Activated naive CD8-positive, alpha-beta T cell treated with anti-CD3 and anti-CD28 coated beads, Interleukin-2, amount 10 ng/mL, durations not matched to agents 7 days and 5 days (primary cell): Measurements from ENCODE around the gene INPP5A. TPM values are rescaled to one million over a fixed set of nuclear protein-coding genes. Genes with fewer than 3 reads are reported as not detected.
"Not testable (repeated sequence)": the region's sequence is repeated elsewhere in the genome, so short reads cannot be mapped to it uniquely, and the experiment has no call there.

Source experiments
- ATAC-seq: fragments of 150-1000 bp; cut with Tn5 transposase; one replicate; pipeline ENCODE4 v1.10.0; 2021; ENCODE audit warnings: low read depth, moderate library complexity
- POLR2A ChIA-PET: fragments of 350-600 bp; sonication (Branson Sonifier 250); formaldehyde crosslinking; loops from one replicate; lab custom pipeline; 2021; ENCODE audit warnings: antibody characterized with exemption; lab: Charles Lee
- DNase-seq: peaks from one replicate; pipeline ENCODE4 v3.0.0; 2021
- H3K27ac Mint-ChIP-seq: one replicate; pipeline ENCODE4 v1.8.0; 2022; ENCODE audit warnings: mild to moderate bottlenecking, mixed read lengths
- H3K27me3 Mint-ChIP-seq: one replicate; pipeline ENCODE4 v1.8.0; 2022; ENCODE audit warnings: mild to moderate bottlenecking, moderate library complexity, mixed read lengths
- H3K36me3 Mint-ChIP-seq: one replicate; pipeline ENCODE4 v1.8.0; 2021; ENCODE audit warnings: mild to moderate bottlenecking, mixed read lengths
- H3K4me1 Mint-ChIP-seq: one replicate; pipeline ENCODE4 v1.8.0; 2021; ENCODE audit warnings: mixed read lengths
- H3K4me3 Mint-ChIP-seq: one replicate; pipeline ENCODE4 v1.8.0; 2022; ENCODE audit warnings: mild to moderate bottlenecking, moderate library complexity, mixed read lengths
- H3K9me3 Mint-ChIP-seq: one replicate; pipeline ENCODE4 v1.8.0; 2021; ENCODE audit warnings: mixed read lengths
- total RNA-seq, 2 experiments: library from RNA; stranded (reverse); gene quantifications; one replicate each; pipeline ENCODE4 v1.2.3, GENCODE V29; 2021

The INPP5A gene
- total RNA-seq, 2 experiments from 2014 or later, result 14.1 to 15.7 TPM

GRCh38 chr10:132704008-132704814 is 166.6 kb downstream of the INPP5A start:
- Mint-ChIP-seq H3K27me3 (no peaks in the 10 kb centered on the region), H3K36me3 (peaks cover 17% of the 10 kb centered on the region), H3K9me3 (peaks cover 9% of the 10 kb centered on the region), H3K4me3 (no peak overlapping the region), H3K27ac (no peak overlapping the region), H3K4me1 (peaks cover 2% of the 10 kb centered on the region)
- ATAC-seq (no peak), DNase-seq (no peak)
- POLR2A ChIA-PET, result no interaction called here

- ATAC-seq, H3K27ac Mint-ChIP-seq, H3K4me3 Mint-ChIP-seq, H3K27me3 Mint-ChIP-seq, H3K9me3 Mint-ChIP-seq, POLR2A ChIA-PET, H3K4me1 Mint-ChIP-seq, DNase-seq: not testable (repeated sequence)
- H3K36me3 Mint-ChIP-seq, result peaks cover 17% of the 10 kb centered on the region
These were observed 167.2 kb downstream of the INPP5A start for GRCh38 chr10:132704815-132705064.

DNA sequence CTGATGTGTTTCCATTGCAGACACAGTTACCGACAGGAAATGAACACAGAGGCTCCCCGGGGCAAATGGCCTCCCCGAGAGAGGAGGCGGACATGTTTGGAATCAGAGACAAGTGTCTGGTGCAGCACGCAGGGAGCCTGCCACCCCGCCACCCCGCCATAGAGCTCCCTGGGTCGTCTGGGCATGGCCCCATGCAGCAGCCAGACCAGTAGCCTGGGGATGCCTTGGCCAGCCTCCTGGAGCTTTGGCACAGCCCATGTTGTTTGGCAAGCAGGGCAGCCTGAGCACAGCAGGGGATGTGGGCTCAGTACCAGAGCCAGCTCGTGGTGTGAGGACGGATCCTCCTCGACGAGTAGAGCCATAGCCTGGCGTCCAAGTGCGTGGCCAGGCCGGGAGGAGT is 167.6 kb downstream of the INPP5A start:
- H3K27ac Mint-ChIP-seq, result no peak overlapping the region
- H3K36me3 Mint-ChIP-seq, result peaks cover 17% of the 10 kb centered on the region
- POLR2A ChIA-PET, result no interaction called here
- H3K9me3 Mint-ChIP-seq, result peaks cover 9% of the 10 kb centered on the region
- no peaks in the 10 kb centered on the region for H3K27me3 Mint-ChIP-seq
- H3K4me3 Mint-ChIP-seq, result no peak overlapping the region
- ATAC-seq (no peak), DNase-seq (no peak)
- H3K4me1 Mint-ChIP-seq, result peaks cover 2% of the 10 kb centered on the region

DNA sequence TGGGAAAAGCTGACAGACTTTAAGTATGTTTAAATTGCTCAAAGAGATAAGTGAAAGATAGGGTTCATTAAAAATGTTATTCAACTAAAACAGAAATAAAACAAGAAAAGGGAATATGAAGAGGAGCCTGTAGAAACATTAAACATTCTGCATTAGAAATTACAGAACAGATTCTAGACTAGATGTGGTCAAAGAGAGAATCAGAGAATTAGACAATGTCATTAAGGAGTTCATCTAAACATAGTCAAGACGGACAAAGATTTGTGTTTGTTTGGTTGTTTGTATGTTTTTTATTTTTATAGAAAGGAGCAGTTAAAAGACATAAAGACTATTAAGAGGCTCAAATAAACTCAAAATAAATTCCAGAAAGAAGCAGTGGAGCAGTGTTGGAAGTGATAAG is 168.4 kb downstream of the INPP5A start:
- H3K36me3 Mint-ChIP-seq, result peaks cover 20% of the 10 kb centered on the region
- H3K27me3 Mint-ChIP-seq, result no peaks in the 10 kb centered on the region
- no peak overlapping the region for H3K4me3 Mint-ChIP-seq

GRCh38 chr10:132706701-132707100 is 169.1 kb downstream of the INPP5A start:
- Mint-ChIP-seq H3K27ac (no peak overlapping the region), H3K4me1 (peaks cover 2% of the 10 kb centered on the region), H3K9me3 (peaks cover 9% of the 10 kb centered on the region), H3K36me3 (peaks cover 20% of the 10 kb centered on the region), H3K27me3 (no peaks in the 10 kb centered on the region), H3K4me3 (no peak overlapping the region)
- POLR2A ChIA-PET, result no interaction called here
- DNase-seq, result no peak
- no peak for ATAC-seq

More for the DNA sequence above, 168.4 kb downstream of the INPP5A start:
- Mint-ChIP-seq H3K4me1 (peaks cover 2% of the 10 kb centered on the region), H3K27ac (no peak overlapping the region), H3K9me3 (peaks cover 9% of the 10 kb centered on the region)
- POLR2A ChIA-PET, result no interaction called here
- ATAC-seq (no peak), DNase-seq (no peak)

DNA sequence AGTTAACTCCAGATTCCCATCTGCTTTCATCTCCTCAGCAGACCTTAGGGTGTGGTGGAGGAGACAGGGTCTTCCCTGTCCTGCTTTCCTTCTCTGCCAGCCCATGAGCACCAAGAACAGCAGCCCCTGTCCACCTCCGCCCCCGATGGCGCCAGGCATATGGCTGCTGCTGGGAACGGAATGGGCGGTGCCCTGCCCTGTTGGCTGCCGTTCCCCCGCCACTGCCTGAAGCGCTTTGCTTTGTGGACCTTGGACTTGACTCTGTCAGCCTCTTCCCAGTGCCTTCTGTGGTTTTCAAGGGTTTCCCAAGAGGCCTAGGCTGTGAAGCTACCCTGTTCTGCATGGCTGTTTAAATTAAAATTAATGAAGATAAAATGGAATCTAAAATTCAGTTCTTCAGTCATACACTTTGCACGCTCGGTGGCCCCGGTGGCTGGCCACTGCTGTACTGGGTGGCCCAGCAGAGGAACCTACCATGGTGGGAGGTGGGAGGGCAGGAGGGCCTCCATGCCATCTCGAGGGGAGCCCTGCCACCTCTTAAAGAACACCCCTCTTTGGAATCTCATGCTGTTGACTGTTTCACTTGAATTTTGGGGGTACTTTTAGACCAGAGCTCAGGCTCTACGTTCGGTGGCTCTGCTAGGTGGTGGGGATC is 169.7 kb downstream of the INPP5A start:
- no peak overlapping the region for H3K4me3 Mint-ChIP-seq

DNA sequence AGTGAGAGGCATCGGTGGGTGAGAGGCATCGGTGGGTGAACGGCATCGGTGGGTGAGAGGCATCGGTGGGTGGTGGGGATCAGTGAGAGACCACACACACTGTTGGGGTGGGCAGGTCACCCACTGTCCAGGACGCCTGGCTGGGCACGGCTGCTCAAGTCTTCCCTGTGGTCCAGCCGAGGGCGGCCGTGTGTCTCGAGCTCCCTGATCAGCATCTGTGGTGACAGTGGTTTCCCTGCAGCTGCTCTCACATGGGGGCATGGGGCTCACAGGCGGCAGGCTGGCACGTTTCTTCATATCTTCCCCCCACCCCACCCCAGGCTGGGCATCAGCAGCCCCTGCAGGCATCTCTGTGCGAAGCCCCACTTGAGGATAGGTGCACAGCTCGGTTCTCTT is 170.2 kb downstream of the INPP5A start:
- POLR2A ChIA-PET, result no interaction called here
- Mint-ChIP-seq H3K4me1 (peaks cover 1% of the 10 kb centered on the region), H3K36me3 (peaks cover 22% of the 10 kb centered on the region), H3K9me3 (peaks cover 9% of the 10 kb centered on the region), H3K4me3 (no peak overlapping the region), H3K27me3 (no peaks in the 10 kb centered on the region), H3K27ac (no peak overlapping the region)
- DNase-seq, result no peak
- ATAC-seq, result no peak

More for the DNA sequence above, 169.7 kb downstream of the INPP5A start:
- Mint-ChIP-seq H3K4me1 (peaks cover 3% of the 10 kb centered on the region), H3K27ac (no peak overlapping the region), H3K36me3 (peaks cover 21% of the 10 kb centered on the region), H3K9me3 (peaks cover 9% of the 10 kb centered on the region), H3K27me3 (no peaks in the 10 kb centered on the region)
- no peak for DNase-seq
- POLR2A ChIA-PET, result no interaction called here
- ATAC-seq, result no peak

DNA sequence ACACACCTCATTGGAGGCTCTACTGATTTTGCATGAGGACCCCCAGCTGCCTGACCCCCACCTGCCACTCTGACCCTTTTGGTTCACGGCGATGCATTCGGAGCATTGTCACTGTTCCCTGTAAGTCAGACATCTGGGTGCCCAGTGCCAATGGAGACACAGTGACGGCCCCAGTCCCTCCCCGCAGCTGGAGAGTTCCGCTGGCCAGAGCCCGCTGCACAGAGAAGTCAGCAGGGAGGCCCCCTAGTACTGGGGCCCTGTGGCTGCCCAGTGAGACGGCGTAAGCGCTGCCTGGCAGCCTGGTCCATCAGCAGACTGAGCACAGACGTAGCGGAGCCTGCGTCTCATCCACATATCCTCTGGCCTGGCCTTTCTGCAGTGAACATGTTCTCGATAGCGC is 170.9 kb downstream of the INPP5A start:
- H3K4me3 Mint-ChIP-seq, result no peak overlapping the region
- peaks cover 19% of the 10 kb centered on the region for H3K36me3 Mint-ChIP-seq
- peaks cover 1% of the 10 kb centered on the region for H3K4me1 Mint-ChIP-seq
- no peak for DNase-seq
- no peak for ATAC-seq
- no peak overlapping the region for H3K27ac Mint-ChIP-seq
- H3K27me3 Mint-ChIP-seq, result no peaks in the 10 kb centered on the region
- POLR2A ChIA-PET, result no interaction called here
- peaks cover 9% of the 10 kb centered on the region for H3K9me3 Mint-ChIP-seq

DNA sequence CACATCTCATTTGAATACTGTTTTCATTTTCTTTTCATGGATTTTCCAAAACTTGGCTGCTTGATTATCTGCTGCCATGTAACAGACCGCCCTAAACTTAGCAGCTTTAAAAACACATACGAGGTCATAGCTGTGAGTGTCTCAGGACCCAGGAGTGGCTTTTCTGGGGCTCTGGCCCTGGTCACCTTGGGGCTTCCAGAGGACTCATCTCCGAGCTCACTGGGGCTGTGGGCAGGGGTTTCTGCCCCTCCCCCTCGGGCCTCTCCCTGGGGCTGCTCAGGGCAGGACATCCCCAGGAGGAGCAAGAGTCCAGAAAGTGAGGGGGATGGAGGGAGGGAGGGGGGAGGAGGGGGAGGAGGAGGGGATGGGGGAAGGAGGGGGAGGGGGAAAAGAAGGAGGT is 171.3 kb downstream of the INPP5A start:
- H3K4me3 Mint-ChIP-seq, result no peak overlapping the region
- POLR2A ChIA-PET, result no interaction called here
- no peak overlapping the region for H3K27ac Mint-ChIP-seq
- no peak for ATAC-seq
- no peaks in the 10 kb centered on the region for H3K27me3 Mint-ChIP-seq
- H3K4me1 Mint-ChIP-seq, result peaks cover 1% of the 10 kb centered on the region
- no peak for DNase-seq
- peaks cover 15% of the 10 kb centered on the region for H3K36me3 Mint-ChIP-seq
- peaks cover 9% of the 10 kb centered on the region for H3K9me3 Mint-ChIP-seq

DNA sequence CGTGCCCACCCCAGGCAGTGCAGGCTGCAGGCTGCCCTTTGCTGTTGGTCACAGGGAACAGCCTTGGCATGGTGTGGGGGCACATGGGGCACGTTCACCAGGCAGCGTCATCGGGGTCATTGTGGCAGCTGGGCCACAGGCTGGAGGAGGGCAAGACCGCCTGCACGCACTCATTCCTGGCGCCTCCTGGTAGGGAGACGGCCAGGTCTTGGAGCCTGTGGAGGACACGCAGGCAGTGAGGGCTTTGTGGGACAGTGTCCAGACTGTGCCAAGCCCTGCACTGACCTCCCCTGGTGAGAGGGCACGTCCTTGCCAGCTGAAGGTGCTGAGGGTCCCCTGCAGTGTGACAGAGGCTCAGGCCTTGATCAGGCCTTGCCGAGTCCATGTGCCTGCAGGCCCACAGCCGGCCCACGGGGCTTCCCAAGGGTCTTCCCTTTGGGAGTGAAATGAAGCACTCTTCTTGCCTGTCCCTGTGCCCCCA is 171.9 kb downstream of the INPP5A start:
- Mint-ChIP-seq H3K9me3 (peaks cover 9% of the 10 kb centered on the region), H3K36me3 (peaks cover 14% of the 10 kb centered on the region), H3K27ac (no peak overlapping the region), H3K4me3 (no peak overlapping the region), H3K4me1 (peaks cover 1% of the 10 kb centered on the region), H3K27me3 (no peaks in the 10 kb centered on the region)
- POLR2A ChIA-PET, result no interaction called here
- ATAC-seq (no peak), DNase-seq (no peak)

DNA sequence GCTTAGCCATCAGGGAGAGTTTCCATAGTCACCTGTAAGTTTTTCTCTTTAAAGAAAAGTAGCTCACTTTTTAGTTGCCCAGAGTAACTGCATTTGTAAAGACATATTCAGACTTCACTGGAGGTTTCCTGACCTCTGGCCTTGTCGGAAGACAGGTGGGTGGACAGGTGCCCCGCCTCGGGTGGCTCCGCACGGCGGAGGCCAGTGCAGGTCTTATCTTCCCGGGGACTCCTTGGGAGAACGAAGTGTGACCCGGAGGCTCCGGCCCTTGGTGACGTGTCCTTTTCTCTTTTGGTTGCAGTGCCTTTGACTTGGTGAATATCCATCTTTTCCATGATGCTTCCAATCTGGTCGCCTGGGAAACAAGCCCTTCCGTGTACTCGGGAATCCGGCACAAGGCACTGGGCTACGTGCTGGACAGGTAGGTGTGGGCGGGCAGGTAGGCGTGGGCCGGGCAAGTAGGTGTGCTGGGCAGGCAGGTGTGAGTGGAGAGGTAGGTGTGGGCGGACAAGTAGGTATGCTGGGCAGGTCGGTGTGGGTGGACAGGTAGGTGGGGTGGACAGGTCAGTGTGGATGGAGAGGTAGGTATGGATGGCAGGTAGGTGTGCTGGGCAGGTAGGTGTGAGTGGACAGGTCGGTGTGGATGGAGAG is 172.6 kb downstream of the INPP5A start:
- H3K4me1 Mint-ChIP-seq, result peaks cover 1% of the 10 kb centered on the region
- POLR2A ChIA-PET, result no interaction called here
- no peak for DNase-seq
- H3K27me3 Mint-ChIP-seq, result no peaks in the 10 kb centered on the region
- H3K27ac Mint-ChIP-seq, result no peak overlapping the region
- no peak for ATAC-seq
- H3K9me3 Mint-ChIP-seq, result peaks cover 9% of the 10 kb centered on the region
- no peak overlapping the region for H3K4me3 Mint-ChIP-seq
- peaks cover 14% of the 10 kb centered on the region for H3K36me3 Mint-ChIP-seq

DNA sequence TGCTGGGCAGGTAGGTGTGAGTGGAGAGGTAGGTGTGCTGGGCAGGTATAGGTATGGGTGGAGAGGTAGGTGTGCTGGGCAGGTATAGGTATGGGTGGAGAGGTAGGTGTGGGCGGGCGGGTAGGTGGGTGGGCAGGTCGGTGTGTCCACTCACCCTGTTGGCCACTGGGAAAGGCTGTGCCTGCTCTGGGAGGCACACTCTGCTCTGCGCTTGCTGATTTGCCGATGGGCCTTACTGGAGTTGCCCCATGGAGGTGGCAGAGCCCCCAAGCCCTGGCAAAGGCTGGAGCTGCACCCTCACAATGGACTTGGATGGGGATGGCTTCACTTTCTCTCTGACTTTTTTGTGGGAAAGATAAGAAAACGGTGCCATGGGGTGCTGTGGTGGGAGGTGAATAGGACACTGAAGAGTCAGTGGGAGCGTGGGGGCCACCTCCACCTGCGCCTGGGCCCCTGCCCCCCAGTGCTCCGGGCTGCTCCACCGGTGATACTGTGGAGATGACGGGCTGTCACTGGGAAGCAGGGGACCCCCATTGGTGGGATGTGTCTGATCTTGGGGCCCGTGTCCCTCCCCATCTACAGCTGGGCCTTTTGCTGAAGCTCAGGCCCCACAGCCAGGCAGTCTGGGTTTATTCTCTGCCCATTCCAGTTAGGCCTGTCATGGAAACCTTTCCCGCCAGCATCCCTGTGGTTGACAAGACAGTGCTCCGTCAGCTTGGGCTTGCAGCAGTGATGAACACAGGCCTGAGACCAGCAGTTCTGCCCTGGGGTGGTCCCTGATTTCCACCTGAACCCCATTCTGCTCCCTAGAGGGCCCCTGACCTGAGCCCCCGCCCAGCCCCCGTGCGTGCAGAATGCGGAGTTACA is 173.4 kb downstream of the INPP5A start:
- ATAC-seq, result no peak
- no peak overlapping the region for H3K27ac Mint-ChIP-seq
- no peak for DNase-seq
- H3K4me3 Mint-ChIP-seq, result no peak overlapping the region
- peaks cover 10% of the 10 kb centered on the region for H3K36me3 Mint-ChIP-seq
- POLR2A ChIA-PET, result no interaction called here
- peaks cover 1% of the 10 kb centered on the region for H3K4me1 Mint-ChIP-seq
- peaks cover 5% of the 10 kb centered on the region for H3K9me3 Mint-ChIP-seq
- no peaks in the 10 kb centered on the region for H3K27me3 Mint-ChIP-seq

DNA sequence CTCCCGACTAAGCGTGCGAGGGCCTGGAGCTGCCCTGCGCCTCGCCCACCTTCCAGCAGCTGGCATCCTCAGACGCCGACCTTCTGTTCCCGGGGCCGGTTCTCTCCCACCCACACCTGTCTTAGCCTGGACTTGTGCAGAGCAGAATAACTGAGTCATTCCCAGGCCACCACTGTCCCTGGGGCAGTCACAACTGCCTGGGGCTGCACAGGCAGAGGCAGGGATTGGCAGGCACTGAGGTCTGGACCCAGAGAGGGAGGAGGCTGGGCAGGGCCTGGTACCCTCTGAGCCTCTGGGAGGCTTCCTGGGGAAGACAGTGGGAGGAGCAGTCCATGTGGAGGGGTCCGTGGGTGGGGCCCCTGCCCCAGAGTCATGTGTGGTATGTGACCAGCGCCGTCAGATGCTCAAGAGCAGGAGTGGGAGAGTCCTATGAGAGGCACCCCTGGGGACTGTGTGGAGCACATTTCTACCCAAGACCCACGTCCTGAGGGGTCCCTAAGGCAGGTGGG is 174.1 kb downstream of the INPP5A start:
- Mint-ChIP-seq H3K4me3 (no peak overlapping the region), H3K27me3 (no peaks in the 10 kb centered on the region), H3K9me3 (no peaks in the 10 kb centered on the region), H3K4me1 (peaks cover 1% of the 10 kb centered on the region), H3K36me3 (peaks cover 8% of the 10 kb centered on the region), H3K27ac (no peak overlapping the region)
- DNase-seq, result no peak
- POLR2A ChIA-PET, result no interaction called here
- no peak for ATAC-seq
